Left colon (tissue), 2 donors: ENCODE results near the gene HID1. TPM values are rescaled to one million over a fixed set of nuclear protein-coding genes. Genes with fewer than 3 reads are reported as not detected.
"Not testable (repeated sequence)": the region's sequence is repeated elsewhere in the genome, so short reads cannot be mapped to it uniquely, and the experiment has no call there.

Experiments
- ATAC-seq: fragments of 200-7000 bp; cut with Tn5 transposase; one replicate; pipeline ENCODE4 v1.9.1; 2020; ENCODE audit warnings: mild to moderate bottlenecking, moderate library complexity
- DNase-seq, 2 donors: peaks; one replicate each; pipeline ENCODE4 v3.0.0-alpha.2; 2020
- intact Hi-C, 2 donors: fragments of 100-400 bp; cut with DNase I in 1 of 2; cut with micrococcal nuclease in 1 of 2; formaldehyde crosslinking; loops; one replicate each; pipeline versions ENCODE4 v1.11.2 to v1.14.0; 2022; cut with DNase I, micrococcal nuclease
- total RNA-seq, 2 donors: library from RNA; stranded (reverse); fragmentation: NEBNext Ultra II Directional; extraction: Animal tissue kit (Norgen Biotek cat#: 25700); gene quantifications; one replicate each; pipeline ENCODE4 v1.2.1, GENCODE V29; 2021
- donor health status: DM: no; HTN: no; CAD: no.
- donor health status: DM: yes; HTN: yes; CAD: no.

Gene HID1
- total RNA-seq, 2 donors from 2014 or later: 55.4 to 69.3 TPM

GRCh38 chr17:75001915-75002843, 29.6 kb upstream of the HID1 start:
- ATAC-seq: no peak
- intact Hi-C loops: no loop called here
- no peak for DNase-seq

DNA sequence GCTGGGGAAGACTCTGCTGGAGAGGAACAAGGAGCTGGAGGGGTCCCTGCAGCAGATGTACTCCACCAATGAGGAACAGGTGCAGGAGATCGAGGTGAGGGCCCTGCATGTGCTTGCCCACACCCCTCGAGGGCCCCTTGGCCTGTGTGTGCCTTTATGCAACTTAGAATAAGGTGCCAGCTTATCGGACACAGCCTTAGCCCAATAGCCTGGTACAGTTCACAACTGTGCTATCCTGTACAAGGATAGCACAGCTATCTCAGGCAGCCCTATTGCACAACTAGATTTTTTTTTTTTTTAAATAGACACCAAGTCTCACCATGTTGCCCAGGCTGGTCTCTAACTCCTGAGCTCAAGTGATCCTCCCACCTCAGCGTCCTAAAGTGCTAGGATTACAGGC, 27.0 kb upstream of the HID1 start:
- intact Hi-C loops: no loop called here

DNA sequence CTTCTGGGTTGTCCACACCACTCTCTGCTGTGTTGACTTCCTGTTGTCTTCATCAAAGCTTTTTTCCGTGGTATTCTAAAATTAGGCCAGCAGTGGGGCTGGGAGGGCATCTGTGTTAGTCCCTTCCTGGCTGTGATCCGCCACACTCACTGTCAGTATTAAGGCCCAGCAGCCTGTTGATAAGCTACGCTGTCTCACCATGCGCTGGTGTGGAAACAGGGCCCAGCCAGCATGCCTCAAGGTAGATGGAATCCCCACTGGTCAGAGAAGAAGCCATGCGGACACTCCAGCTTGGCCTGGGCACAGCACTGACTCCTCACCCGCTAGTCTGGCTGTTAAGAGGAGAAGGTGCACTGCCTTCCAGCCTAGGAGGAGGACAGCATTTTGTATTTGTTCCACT, 26.2 kb upstream of the HID1 start:
- intact Hi-C loops: no loop called here
- DNase-seq (no peak), ATAC-seq (no peak)

More for the DNA sequence above, 27.0 kb upstream of the HID1 start:
- ATAC-seq: no peak
- DNase-seq: no peak

DNA sequence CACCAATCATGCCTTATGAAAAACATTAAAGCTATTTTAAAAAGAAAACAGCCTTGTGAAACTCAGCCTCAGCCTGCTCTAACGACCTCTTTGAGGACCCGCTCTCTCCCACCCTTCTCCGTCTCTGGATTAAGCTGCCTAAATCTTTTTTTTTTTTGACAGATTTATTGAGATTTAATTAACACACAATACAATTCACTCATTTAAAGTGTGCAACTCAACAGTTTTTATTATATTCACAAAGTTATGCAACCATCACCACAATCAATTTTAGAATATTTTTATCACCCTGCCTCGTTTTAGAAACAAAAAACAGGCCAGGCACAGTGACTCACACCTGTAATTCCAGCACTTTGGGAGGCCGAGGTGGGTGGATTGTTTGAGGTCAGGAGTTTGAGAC, 23.3 kb upstream of the HID1 start:
- intact Hi-C loops: no loop called here
- no peak for ATAC-seq
- DNase-seq: no peak

DNA sequence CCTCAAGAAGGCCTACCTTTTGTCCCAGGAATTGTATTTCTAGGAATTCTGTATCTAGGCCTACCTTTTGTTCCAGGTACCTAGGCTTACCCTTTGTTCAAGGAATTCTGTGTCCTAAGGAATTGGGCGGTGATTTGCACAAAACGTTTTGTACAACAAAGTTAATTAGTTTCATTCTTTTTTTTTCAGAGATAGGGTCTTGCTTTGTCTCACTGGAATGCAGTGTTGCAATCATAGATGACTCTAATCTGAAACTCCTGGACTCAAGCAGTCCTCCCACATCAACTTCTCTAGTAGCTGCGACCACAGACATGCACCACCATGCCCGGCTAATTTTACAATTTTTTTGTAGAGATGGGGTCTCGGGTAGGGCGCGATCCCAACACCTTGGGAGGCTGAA, 21.9 kb upstream of the HID1 start:
- intact Hi-C loops: no loop called here
- ATAC-seq (no peak), DNase-seq (no peak)

DNA sequence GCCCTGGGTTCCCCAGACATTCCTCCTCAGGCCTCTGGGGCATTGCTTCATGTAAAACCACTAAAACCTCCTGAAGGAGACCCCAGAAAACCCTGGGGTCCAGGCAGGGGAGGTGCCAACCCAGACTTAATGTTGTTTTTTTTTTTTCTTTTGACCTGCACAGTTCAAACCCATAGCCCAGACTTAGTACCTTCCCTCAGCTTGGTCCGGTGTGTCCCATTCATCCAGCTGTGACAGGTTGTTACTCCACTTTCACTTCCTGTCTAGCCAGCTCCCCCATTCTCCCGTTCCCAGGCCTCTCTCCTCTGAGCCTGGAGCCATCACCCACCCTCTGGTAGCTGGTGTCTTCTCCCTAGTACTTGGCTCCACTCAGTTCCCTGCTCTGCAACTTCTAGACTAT, 19.7 kb upstream of the HID1 start:
- no peak for DNase-seq
- no peak for ATAC-seq
- intact Hi-C loops: no loop called here

GRCh38 chr17:74990581-74991105, 18.1 kb upstream of the HID1 start:
- intact Hi-C loops: no loop called here
- no peak for ATAC-seq
- DNase-seq: no peak

- intact Hi-C loops: loop anchor here in 1 of 2 donors (10.0 kb wide), 1 partner anchor 47 kb away; no protein-coding TSS in a partner anchor
- peak; percentile 81 for DNase-seq
- ATAC-seq: peak; percentile 67
Observed at GRCh38 chr17:74987909-74988711, 15.6 kb upstream of the HID1 start.

DNA sequence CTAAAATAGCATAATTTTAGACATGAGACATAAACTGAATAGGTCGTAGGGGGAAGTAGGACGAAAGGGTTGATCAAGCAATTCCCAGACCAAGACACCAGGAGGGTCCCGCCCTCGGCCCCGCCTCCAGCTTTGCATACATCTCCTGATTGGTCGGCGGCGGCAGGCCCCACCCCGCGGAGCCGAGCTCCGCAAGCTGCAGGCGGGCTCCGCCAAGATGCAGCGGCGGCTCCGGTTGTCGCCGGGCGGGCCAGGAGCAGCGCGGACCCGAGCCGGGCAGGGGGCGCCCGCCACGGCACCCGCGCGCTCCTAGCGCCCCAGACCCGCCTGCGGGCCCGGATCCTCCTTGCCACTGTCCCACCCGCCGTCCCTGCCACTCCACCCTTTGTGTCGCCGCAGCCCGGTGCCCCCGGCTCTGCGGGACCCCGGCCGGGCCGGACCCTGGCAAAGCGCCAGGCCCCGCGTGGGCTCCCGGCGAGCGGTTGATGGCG, 14.9 kb upstream of the HID1 start, which contains the start of gene CDR2L:
TSS of gene CDR2L (plus strand) at position 215 of the 491 bp plus-strand sequence. CDS start 412 bp downstream, outside the sequence.
- intact Hi-C loops: loop anchor here in 1 of 2 donors (10.0 kb wide), 1 partner anchor 47 kb away; no protein-coding TSS in a partner anchor
- DNase-seq (peak; percentile 96 to 99), ATAC-seq (peak; percentile 97)

DNA sequence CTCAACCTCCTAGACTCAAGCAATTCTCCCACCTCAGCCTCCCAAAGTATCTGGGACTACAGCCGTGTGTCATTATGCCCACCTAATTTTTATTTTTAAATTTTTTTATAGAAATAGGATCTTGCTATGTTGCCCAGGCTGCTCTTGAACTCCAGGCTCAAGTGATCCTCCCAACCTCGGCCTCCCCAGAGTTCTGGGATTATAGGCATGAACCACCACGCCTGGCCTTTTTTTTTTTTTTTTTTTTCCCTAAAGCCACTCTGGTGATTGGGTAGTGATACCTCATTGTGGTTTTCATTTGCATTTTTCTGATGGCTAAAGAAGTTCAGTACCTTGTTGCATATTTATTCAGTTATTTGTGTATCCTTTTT, 13.6 kb upstream of the HID1 start:
- DNase-seq (no peak), ATAC-seq (no peak)
- intact Hi-C loops: loop anchor here in 1 of 2 donors (10.0 kb wide), 1 partner anchor 49 kb away; no protein-coding TSS in a partner anchor

DNA sequence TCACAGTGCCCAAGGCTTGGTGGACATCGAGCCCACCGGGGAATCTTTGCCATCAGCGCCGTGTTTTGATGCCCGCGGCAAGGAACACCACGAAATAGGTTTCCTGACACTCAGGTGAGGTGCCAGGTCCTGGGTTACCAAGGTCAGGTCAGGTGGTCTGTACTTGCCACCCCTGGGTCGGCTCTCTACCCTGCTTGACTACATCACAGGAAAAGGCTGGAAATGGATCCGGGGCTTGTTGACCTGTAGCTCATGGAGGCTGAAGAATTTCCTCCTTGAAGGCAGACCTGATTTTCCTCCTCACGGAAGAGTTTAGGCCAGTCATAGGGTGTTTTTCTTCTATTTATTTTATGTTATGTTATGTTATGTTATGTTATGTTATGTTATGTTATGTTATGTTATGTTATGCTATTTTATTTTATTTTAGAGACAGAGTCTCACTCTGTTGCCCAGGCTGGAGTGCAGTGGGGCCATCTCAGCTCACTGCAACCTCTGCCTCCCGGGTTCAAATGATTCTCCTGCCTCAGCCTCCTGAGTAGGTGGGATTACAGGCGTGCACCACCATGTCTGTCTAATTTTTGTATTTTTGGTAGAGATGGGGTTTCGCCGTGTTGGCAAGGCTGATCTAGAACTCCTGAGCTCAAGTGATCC, 10.2 kb upstream of the HID1 start:
- intact Hi-C loops: loop anchor here in 1 of 2 donors (10.0 kb wide), 1 partner anchor 52 kb away; no protein-coding TSS in a partner anchor
- not testable (repeated sequence) for ATAC-seq, DNase-seq

GRCh38 chr17:74981979-74982662, 9.6 kb upstream of the HID1 start:
- ATAC-seq: peak; percentile 89
- intact Hi-C loops: loop anchor here in 1 of 2 donors (10.0 kb wide), 1 partner anchor 53 kb away; no protein-coding TSS in a partner anchor

DNA sequence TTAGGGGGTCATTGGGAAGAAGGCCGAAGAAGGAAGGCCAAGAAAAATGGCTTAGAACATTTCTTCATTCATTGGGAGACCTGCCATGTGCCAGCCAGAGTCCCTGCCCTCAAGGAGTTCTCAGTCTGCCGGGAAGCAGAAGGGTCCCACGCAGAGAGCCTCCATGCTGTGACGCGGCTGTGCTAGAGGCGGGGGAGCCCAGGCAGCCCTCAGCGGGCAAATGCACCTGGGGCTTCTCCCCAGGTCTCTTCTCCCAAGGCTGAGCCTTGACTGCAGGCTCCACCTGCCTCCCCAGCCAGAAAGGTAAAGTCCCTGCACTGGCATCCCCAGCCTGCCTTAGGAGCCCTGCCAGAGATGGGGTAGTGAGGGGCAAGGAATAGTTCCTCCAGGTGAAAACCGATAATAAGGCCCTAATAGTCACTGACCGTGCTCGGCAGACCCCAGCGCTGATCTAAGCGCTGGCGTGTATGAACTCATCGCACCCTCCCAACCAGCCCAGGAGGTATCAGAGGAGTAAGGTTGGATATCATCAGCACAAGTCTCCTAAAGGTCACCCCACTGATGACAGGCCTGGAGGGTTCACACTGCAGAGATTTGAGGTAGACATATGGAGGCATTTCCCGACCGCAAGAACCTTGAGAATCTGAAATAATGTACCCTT, 8.9 kb upstream of the HID1 start:
- DNase-seq: no peak
- intact Hi-C loops: loop anchor here in 1 of 2 donors (10.0 kb wide), 1 partner anchor 53 kb away; no protein-coding TSS in a partner anchor
- ATAC-seq: no peak

More at GRCh38 chr17:74981979-74982662, 9.6 kb upstream of the HID1 start:
- peak; percentile 59 to 75 for DNase-seq

GRCh38 chr17:74979408-74980146, 7.0 kb upstream of the HID1 start:
- intact Hi-C loops: loop anchor here in 1 of 2 donors (10.0 kb wide), 1 partner anchor 55 kb away; no protein-coding TSS in a partner anchor
- DNase-seq: no peak
- ATAC-seq: no peak

DNA sequence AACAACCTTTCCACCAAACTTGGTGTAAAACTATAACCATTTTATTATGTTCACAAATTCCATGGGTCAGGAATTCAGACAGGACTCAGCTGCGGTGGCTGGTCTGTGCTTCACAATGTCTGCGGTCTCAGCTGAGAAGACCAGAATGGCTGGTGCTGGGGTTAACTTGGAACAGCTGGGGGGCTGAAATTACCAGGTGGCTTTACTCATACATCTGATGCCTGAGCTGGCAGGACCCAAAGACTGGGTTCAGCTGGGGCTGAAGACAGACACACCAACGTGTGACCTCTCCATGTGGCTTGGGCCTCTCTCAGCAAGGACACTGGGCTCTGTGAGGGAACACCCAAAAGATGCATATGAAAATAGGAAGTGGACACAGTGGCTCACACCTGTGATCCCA, 5.7 kb upstream of the HID1 start:
- ATAC-seq (no peak), DNase-seq (no peak)
- intact Hi-C loops: no loop called here

GRCh38 chr17:74977802-74978201, 5.2 kb upstream of the HID1 start:
- intact Hi-C loops: no loop called here
- DNase-seq: no peak

DNA sequence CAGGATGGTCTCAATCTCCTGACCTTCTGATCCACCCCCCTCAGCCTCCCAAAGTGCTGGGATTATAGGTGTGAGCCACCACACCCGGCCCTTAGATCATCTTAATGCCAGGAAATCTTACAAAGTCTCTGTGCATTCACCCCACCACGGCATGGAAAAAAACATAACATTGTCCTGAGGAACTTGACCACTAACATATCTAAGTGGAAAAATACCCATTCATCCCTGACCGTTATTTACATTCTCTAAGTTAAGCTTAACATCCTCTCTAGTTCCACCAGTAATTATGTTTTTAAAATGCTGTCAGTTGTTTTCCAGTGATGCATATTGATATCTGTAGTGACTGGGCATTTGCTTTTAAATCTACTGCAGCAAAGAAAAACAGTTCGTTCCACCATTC, 3.4 kb upstream of the HID1 start:
- ATAC-seq: no peak
- intact Hi-C loops: no loop called here

More at GRCh38 chr17:74977802-74978201, 5.2 kb upstream of the HID1 start:
- ATAC-seq: no peak

More for the DNA sequence above, 3.4 kb upstream of the HID1 start:
- no peak for DNase-seq
